Upper lobe of left lung (tissue), 4 donors: ENCODE measurements around the gene ASIC4.

Experiments used
- EP300 ChIP-seq, 4 donors: sonication (generic); formaldehyde crosslinking; IDR thresholded peaks; one replicate each; pipeline ENCODE4 v1.5.1; 2017; ENCODE audit warnings: antibody characterized with exemption in 4 of 4, control low read depth in 2 of 4
- POLR2A ChIP-seq, 4 donors: fragments of 450-650 bp; IDR thresholded peaks; one replicate each; pipeline ENCODE4 v1.5.1; 2016 to 2017; ENCODE audit warnings: antibody characterized with exemption in 4 of 4, mild to moderate bottlenecking in 2 of 4
- POLR2AphosphoS5 ChIP-seq, 2 donors: sonication (generic); formaldehyde crosslinking; IDR thresholded peaks; one replicate each; pipeline ENCODE4 v1.5.1; 2017; ENCODE audit warnings: antibody characterized with exemption in 2 of 2
- TF ChIP-seq, protein P1 (sequence below), 6 experiments: fragments of 450-650 bp in 4 of 6; fragments of 200-600 bp in 2 of 6; sonication (generic) in 2 of 6; IDR thresholded peaks; one replicate each; pipeline ENCODE4 v1.5.1; 2016 to 2019; ENCODE audit warnings: antibody characterized with exemption in 6 of 6

- TF ChIP-seq POLR2A (IDR thresholded peaks at IDR 0.05) = no peak
- TF ChIP-seq, protein P1, sequence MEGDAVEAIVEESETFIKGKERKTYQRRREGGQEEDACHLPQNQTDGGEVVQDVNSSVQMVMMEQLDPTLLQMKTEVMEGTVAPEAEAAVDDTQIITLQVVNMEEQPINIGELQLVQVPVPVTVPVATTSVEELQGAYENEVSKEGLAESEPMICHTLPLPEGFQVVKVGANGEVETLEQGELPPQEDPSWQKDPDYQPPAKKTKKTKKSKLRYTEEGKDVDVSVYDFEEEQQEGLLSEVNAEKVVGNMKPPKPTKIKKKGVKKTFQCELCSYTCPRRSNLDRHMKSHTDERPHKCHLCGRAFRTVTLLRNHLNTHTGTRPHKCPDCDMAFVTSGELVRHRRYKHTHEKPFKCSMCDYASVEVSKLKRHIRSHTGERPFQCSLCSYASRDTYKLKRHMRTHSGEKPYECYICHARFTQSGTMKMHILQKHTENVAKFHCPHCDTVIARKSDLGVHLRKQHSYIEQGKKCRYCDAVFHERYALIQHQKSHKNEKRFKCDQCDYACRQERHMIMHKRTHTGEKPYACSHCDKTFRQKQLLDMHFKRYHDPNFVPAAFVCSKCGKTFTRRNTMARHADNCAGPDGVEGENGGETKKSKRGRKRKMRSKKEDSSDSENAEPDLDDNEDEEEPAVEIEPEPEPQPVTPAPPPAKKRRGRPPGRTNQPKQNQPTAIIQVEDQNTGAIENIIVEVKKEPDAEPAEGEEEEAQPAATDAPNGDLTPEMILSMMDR (IDR thresholded peaks at IDR 0.05) = no peak
- TF ChIP-seq POLR2AphosphoS5 (IDR thresholded peaks at IDR 0.05) = no peak
- no peak for TF ChIP-seq EP300 (IDR thresholded peaks at IDR 0.05)
Measured at GRCh38 chr2:219555956-219556355, 41.7 kb downstream of the ASIC4 start.
